Mesodermal cell (in vitro differentiated cells): ENCODE measurements around the gene BCL2L11.

Source experiments
- H3K27ac ChIP-seq: 2 replicates; pipeline ENCODE4 v1.7.0; 2013; ENCODE audit warnings: mild to moderate bottlenecking, low read depth, low read length, moderate library complexity; ENCODE audit not compliant: severe bottlenecking
- H3K36me3 ChIP-seq: 2 replicates; pipeline ENCODE4 v1.7.1; 2013; ENCODE audit warnings: mild to moderate bottlenecking, low read length, moderate library complexity; ENCODE audit not compliant: control insufficient read depth, insufficient read depth
- H3K4me1 ChIP-seq: one replicate; pipeline ENCODE4 v1.7.1; 2013; ENCODE audit warnings: mild to moderate bottlenecking, low read length; ENCODE audit not compliant: insufficient read depth, control insufficient read depth, poor library complexity, severe bottlenecking
- H3K4me3 ChIP-seq: 2 replicates; pipeline ENCODE4 v1.7.0; 2013; ENCODE audit warnings: low read length, control low read depth, mild to moderate bottlenecking; ENCODE audit not compliant: insufficient read depth, poor library complexity, severe bottlenecking; ENCODE audit errors: extremely low read depth
- H3K9me3 ChIP-seq: 2 replicates; pipeline ENCODE4 v1.7.1; 2013; ENCODE audit warnings: mild to moderate bottlenecking, low read length, moderate library complexity; ENCODE audit not compliant: control insufficient read depth
- WGBS, 2 experiments: methylation state at CpG; one replicate each; pipeline ENCODE4 v1.1.5; 2013; ENCODE audit warnings: missing lambda C conversion rate in 2 of 2; ENCODE audit not compliant: insufficient coverage in 2 of 2; 5-methylcytosine and 5-hydroxymethylcytosine counted together

The BCL2L11 gene

GRCh38 chr2:111207851-111208250 lies 87.1 kb downstream of the BCL2L11 start:
- Histone ChIP-seq H3K36me3 (peaks cover 6% of the 10 kb centered on the region), H3K27ac (no peak overlapping the region), H3K4me3 (no peak overlapping the region), H3K4me1 (no peaks in the 10 kb centered on the region), H3K9me3 (no peaks in the 10 kb centered on the region)
- WGBS, 2 experiments = 92 to 100% methylated on average over 1 of the region's 1 CpG

GRCh38 chr2:111208639-111209038 lies 87.9 kb downstream of the BCL2L11 start:
- H3K4me1 ChIP-seq = no peaks in the 10 kb centered on the region
- no peaks in the 10 kb centered on the region for H3K9me3 ChIP-seq
- no peak overlapping the region for H3K4me3 ChIP-seq
- no peak overlapping the region for H3K27ac ChIP-seq
- peaks cover 6% of the 10 kb centered on the region for H3K36me3 ChIP-seq
- 86% methylated on average over 1 of the region's 1 CpG; no CpG with 5 or more reads in 1 of the 2 experiments for WGBS, 2 experiments

GRCh38 chr2:111209045-111209514 lies 88.4 kb downstream of the BCL2L11 start:
- peaks cover 6% of the 10 kb centered on the region for H3K36me3 ChIP-seq
- no peak overlapping the region for H3K4me3 ChIP-seq
- WGBS, 2 experiments = no CpG with 5 or more reads among the region's 1 CpG
- no peak overlapping the region for H3K27ac ChIP-seq
- H3K4me1 ChIP-seq = no peaks in the 10 kb centered on the region
- H3K9me3 ChIP-seq = peaks cover under 1% of the 10 kb centered on the region

- WGBS, 2 experiments = no CpG with 5 or more reads among the region's 1 CpG
These were observed 89.3 kb downstream of the BCL2L11 start for GRCh38 chr2:111210036-111210435.

GRCh38 chr2:111213877-111214276 lies 93.2 kb downstream of the BCL2L11 start:
- no peaks in the 10 kb centered on the region for H3K4me1 ChIP-seq
- H3K9me3 ChIP-seq = peaks cover 12% of the 10 kb centered on the region
- peaks cover 9% of the 10 kb centered on the region for H3K36me3 ChIP-seq
- no peak overlapping the region for H3K4me3 ChIP-seq
- H3K27ac ChIP-seq = no peak overlapping the region

More at GRCh38 chr2:111210036-111210435, 89.3 kb downstream of the BCL2L11 start:
- H3K27ac ChIP-seq = no peak overlapping the region
- no peaks in the 10 kb centered on the region for H3K4me1 ChIP-seq
- H3K36me3 ChIP-seq = peaks cover 6% of the 10 kb centered on the region
- H3K4me3 ChIP-seq = no peak overlapping the region
- peaks cover 10% of the 10 kb centered on the region for H3K9me3 ChIP-seq

GRCh38 chr2:111216811-111217652 lies 96.3 kb downstream of the BCL2L11 start:
- Histone ChIP-seq H3K4me3 (no peak overlapping the region), H3K27ac (no peak overlapping the region), H3K36me3 (peaks cover 9% of the 10 kb centered on the region), H3K9me3 (peaks cover 12% of the 10 kb centered on the region), H3K4me1 (no peaks in the 10 kb centered on the region)
- WGBS, 2 experiments = 91 to 97% methylated on average over 5 to 6 of the region's 6 CpGs
